ENCODE measurements around the gene DLG2.

Gene DLG2

DNA sequence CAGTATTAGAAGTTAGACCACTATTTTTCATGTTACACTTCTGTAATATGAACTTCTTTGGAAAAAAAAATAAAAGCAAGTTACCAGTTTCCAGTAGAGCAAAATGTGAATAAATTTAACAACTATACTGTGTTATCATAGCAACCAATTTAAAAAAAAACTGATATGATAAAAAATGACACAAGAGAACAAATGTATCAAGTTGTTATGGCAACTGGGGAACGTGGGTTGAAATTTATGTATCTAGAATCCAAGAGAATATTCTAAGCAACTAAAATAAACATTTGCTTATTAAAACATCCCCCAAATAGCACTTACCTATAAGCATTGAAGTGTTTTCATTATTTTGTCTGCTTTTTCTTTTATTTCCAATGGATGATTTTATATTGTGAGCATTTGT, 442.4 kb downstream of the DLG2 start:
- TF ChIP-seq, protein P1, sequence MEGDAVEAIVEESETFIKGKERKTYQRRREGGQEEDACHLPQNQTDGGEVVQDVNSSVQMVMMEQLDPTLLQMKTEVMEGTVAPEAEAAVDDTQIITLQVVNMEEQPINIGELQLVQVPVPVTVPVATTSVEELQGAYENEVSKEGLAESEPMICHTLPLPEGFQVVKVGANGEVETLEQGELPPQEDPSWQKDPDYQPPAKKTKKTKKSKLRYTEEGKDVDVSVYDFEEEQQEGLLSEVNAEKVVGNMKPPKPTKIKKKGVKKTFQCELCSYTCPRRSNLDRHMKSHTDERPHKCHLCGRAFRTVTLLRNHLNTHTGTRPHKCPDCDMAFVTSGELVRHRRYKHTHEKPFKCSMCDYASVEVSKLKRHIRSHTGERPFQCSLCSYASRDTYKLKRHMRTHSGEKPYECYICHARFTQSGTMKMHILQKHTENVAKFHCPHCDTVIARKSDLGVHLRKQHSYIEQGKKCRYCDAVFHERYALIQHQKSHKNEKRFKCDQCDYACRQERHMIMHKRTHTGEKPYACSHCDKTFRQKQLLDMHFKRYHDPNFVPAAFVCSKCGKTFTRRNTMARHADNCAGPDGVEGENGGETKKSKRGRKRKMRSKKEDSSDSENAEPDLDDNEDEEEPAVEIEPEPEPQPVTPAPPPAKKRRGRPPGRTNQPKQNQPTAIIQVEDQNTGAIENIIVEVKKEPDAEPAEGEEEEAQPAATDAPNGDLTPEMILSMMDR (IDR thresholded peaks at IDR 0.05; ENCODE audit: low read depth, low read length), result no peak
- Histone ChIP-seq H3K27ac (no peak overlapping the region), H3K36me3 (no peaks in the 10 kb centered on the region), H3K4me3 (ENCODE audit: low read depth, low read length) (no peak overlapping the region), H3K27me3 (ENCODE audit: insufficient read depth, low read depth, severe bottlenecking) (no peaks in the 10 kb centered on the region), H3K9me3 (ENCODE audit: severe bottlenecking) (no peaks in the 10 kb centered on the region)
- no peak for DNase-seq

DNA sequence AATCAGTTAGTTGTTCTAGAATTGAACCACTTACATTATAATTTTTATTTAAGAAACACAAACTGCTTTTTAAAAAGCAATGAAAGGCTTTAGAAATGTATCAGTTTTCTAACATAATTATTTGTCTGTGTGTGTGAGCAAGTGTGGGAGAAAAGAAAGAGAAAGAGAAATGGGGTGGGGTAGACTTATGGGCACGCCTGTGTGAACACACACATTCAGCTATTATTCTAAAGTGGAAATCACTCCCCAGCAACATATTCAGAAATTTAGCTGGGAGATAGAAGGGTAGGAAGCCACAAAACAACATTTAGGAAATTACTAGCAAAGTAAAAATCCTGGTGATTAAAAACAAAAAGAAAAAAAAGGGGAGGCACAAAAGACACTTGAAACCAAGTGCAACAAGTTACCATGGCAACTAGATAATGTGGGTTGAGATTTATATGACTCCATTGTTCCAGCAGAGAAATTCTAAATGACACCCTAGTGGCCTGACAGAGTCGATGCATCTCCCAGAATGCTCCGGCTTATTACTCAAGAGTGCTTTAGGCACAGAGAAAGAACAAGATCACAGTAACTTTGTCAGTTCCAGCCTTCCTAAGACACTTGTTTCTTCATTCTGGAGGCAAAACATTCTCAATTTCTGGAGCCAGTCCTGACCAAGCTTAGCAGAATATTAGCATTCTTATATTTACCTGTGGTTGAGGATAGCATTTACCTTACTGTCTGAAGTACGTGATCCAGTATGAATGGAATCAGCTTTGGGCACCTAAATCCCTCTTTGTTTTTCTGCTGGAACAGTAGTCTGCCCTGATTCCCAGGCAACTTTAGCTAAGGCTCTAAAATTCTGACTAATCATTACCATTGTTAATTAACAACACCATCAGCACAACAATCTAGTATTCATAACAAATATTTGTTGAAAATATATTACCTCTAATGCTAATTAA, 444.4 kb downstream of the DLG2 start:
- DNase-seq, result no peak

DNA sequence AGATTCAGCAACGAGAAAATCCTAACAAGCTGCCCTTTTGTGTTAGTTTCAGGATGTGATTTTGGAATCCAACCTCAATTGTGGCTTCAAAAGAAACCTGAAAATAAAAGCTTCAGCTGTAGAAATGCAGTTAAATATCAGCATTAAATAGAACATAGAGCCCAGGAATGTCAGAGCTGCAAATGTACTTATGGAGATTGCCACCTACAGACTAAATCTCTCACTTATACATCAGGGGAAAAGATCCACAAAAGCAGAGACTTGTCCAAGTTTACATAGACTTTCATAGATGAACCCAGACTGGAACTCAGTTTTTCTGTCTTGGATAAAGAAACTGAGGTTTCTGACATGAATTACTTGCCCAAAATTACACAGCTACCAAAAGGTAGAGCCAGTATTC, 446.6 kb downstream of the DLG2 start:
- DNase-seq, result no peak
- Histone ChIP-seq H3K27me3 (ENCODE audit: insufficient read depth, low read depth, severe bottlenecking) (no peaks in the 10 kb centered on the region), H3K27ac (no peak overlapping the region), H3K36me3 (no peaks in the 10 kb centered on the region), H3K4me3 (ENCODE audit: low read depth, low read length) (no peak overlapping the region), H3K9me3 (ENCODE audit: severe bottlenecking) (no peaks in the 10 kb centered on the region)
- TF ChIP-seq, protein P1 (IDR thresholded peaks at IDR 0.05; ENCODE audit: low read depth, low read length), result no peak

More for the DNA sequence above, 444.4 kb downstream of the DLG2 start:
- H3K27ac ChIP-seq, result no peak overlapping the region
- no peaks in the 10 kb centered on the region for H3K9me3 ChIP-seq (ENCODE audit: severe bottlenecking)
- H3K4me3 ChIP-seq (ENCODE audit: low read depth, low read length), result no peak overlapping the region
- H3K36me3 ChIP-seq, result no peaks in the 10 kb centered on the region
- no peaks in the 10 kb centered on the region for H3K27me3 ChIP-seq (ENCODE audit: insufficient read depth, low read depth, severe bottlenecking)
- TF ChIP-seq, protein P1 (IDR thresholded peaks at IDR 0.05; ENCODE audit: low read depth, low read length), result peak; percentile 48

DNA sequence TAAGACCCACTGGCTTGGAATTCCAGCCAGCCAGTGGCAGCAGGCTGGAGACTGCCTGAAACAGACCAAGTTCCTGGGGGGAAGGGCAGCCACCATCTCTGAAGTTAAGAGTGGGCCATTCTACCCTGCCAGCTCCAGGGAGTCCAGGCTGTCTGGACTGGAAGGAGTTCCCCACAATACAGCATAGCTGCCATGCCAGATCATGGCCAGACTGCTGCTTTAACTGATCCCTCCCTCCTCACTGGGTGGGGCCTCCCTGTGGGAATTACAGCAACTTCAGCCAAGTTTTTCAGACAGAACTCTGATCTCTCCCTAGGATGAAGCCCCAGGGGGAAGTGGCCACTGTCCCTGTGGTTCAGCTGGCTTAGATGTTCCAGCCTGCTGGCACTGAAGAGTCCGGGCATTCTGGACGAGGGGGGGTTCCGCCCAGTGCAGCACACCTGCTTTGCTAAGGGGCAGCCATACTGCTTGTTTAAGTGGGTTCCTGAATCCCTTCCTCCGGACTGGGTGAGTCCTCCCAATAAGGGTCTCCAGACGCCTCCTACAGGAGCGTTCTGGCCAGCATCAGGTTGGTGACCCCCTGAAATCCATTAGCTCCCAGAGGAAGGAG, 455.4 kb downstream of the DLG2 start:
- Histone ChIP-seq H3K36me3 (no peaks in the 10 kb centered on the region), H3K9me3 (ENCODE audit: severe bottlenecking) (no peaks in the 10 kb centered on the region), H3K27me3 (ENCODE audit: insufficient read depth, low read depth, severe bottlenecking) (no peaks in the 10 kb centered on the region), H3K4me3 (ENCODE audit: low read depth, low read length) (no peak overlapping the region), H3K27ac (no peak overlapping the region)
- TF ChIP-seq, protein P1 (IDR thresholded peaks at IDR 0.05; ENCODE audit: low read depth, low read length), result no peak
- DNase-seq, result no peak

DNA sequence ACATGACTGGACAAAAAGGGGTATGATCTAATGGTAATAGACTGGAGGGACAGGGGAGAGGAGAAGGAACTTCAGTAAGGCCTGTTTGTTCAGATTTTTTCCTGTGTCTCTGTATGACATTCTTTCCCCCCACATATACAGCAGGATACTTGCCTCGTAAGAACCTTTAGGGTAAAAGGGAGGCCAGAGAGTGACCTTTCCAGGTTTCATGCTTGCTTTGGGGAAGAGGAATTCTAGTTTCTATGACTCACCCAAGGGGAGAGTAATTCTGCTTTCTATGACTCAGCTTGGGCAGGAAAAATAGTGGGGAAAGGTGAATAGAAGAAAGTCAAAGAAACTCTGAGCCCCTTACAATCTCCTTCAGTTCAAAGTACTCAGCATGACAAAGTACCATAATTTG, 457.0 kb downstream of the DLG2 start:
- Histone ChIP-seq H3K9me3 (ENCODE audit: severe bottlenecking) (no peaks in the 10 kb centered on the region), H3K4me3 (ENCODE audit: low read depth, low read length) (no peak overlapping the region), H3K27me3 (ENCODE audit: insufficient read depth, low read depth, severe bottlenecking) (no peaks in the 10 kb centered on the region), H3K36me3 (no peaks in the 10 kb centered on the region), H3K27ac (no peak overlapping the region)
- DNase-seq, result no peak
- TF ChIP-seq, protein P1 (IDR thresholded peaks at IDR 0.05; ENCODE audit: low read depth, low read length), result no peak

Data from WERI-Rb-1 (cell line).